Activated CD4-positive, alpha-beta T cell treated with anti-CD3 and anti-CD28 coated beads, Interleukin-2, amount 10 ng/mL, durations not matched to agents 7 days and 5 days (primary cell): ENCODE data around the gene NFATC2. TPM values are rescaled to one million over a fixed set of nuclear protein-coding genes. Genes with fewer than 3 reads are reported as not detected.

Source experiments
- CTCF ChIA-PET: fragments of 350-600 bp; sonication (Branson Sonifier 250); formaldehyde crosslinking; loops from one replicate; lab custom pipeline; 2021; ENCODE audit warnings: antibody characterized with exemption; lab: Charles Lee
- POLR2A ChIA-PET: fragments of 350-600 bp; sonication (Branson Sonifier 250); formaldehyde crosslinking; loops from one replicate; lab custom pipeline; 2021; ENCODE audit warnings: antibody characterized with exemption; lab: Charles Lee
- DNase-seq: peaks from one replicate; pipeline ENCODE4 v3.0.0-alpha.2; 2020
- H3K27ac Mint-ChIP-seq: one replicate; pipeline ENCODE4 v1.8.0; 2021; ENCODE audit warnings: mild to moderate bottlenecking, moderate library complexity, mixed read lengths
- H3K27me3 Mint-ChIP-seq: one replicate; pipeline ENCODE4 v1.8.0; 2021; ENCODE audit warnings: mixed read lengths
- H3K36me3 Mint-ChIP-seq: one replicate; pipeline ENCODE4 v1.8.0; 2021; ENCODE audit warnings: low read depth, mixed read lengths
- H3K4me1 Mint-ChIP-seq: one replicate; pipeline ENCODE4 v1.8.0; 2021; ENCODE audit warnings: mixed read lengths
- H3K4me3 Mint-ChIP-seq: one replicate; pipeline ENCODE4 v1.8.0; 2021; ENCODE audit warnings: mild to moderate bottlenecking, moderate library complexity, mixed read lengths
- H3K9me3 Mint-ChIP-seq: one replicate; pipeline ENCODE4 v1.8.0; 2021; ENCODE audit warnings: mixed read lengths
- total RNA-seq, 2 experiments: library from RNA; stranded (reverse); gene quantifications; one replicate each; pipeline ENCODE4 v1.2.3, GENCODE V29; 2021

NFATC2 gene
- total RNA-seq, 2 experiments from 2014 or later = 62.0 to 68.8 TPM

- H3K36me3 Mint-ChIP-seq = peaks cover 56% of the 10 kb centered on the region
- POLR2A ChIA-PET = no interaction called here
- peaks cover 81% of the 10 kb centered on the region for H3K4me1 Mint-ChIP-seq
- H3K27me3 Mint-ChIP-seq = no peaks in the 10 kb centered on the region
- peak overlapping the region; percentile 83 for H3K27ac Mint-ChIP-seq
- H3K4me3 Mint-ChIP-seq = no peak overlapping the region
- peaks cover 7% of the 10 kb centered on the region for H3K9me3 Mint-ChIP-seq
- no peak for DNase-seq
- CTCF ChIA-PET = interaction anchor here (0.7 to 1.8 kb wide), 3 partner anchors 9 to 12 kb away, joined by 3 to 8 read pairs (median 3); no protein-coding TSS in a partner anchor
These were observed 128.7 kb downstream of the NFATC2 start for GRCh38 chr20:51413857-51414256.

GRCh38 chr20:51412951-51413481, 129.5 kb downstream of the NFATC2 start:
- Mint-ChIP-seq H3K36me3 (peaks cover 59% of the 10 kb centered on the region), H3K4me3 (no peak overlapping the region), H3K27me3 (no peaks in the 10 kb centered on the region), H3K4me1 (peaks cover 81% of the 10 kb centered on the region), H3K9me3 (peaks cover 7% of the 10 kb centered on the region), H3K27ac (peak overlapping the region; percentile 74)
- CTCF ChIA-PET = interaction anchor here (0.7 to 1.8 kb wide), 3 partner anchors 8 to 11 kb away, joined by 3 to 8 read pairs (median 3); no protein-coding TSS in a partner anchor
- POLR2A ChIA-PET = no interaction called here
- DNase-seq = no peak

GRCh38 chr20:51412333-51412871, 130.1 kb downstream of the NFATC2 start:
- no peaks in the 10 kb centered on the region for H3K27me3 Mint-ChIP-seq
- H3K4me1 Mint-ChIP-seq = peaks cover 79% of the 10 kb centered on the region
- H3K36me3 Mint-ChIP-seq = peaks cover 63% of the 10 kb centered on the region
- DNase-seq = no peak
- peak overlapping the region; percentile 54 for H3K27ac Mint-ChIP-seq
- no peak overlapping the region for H3K4me3 Mint-ChIP-seq
- CTCF ChIA-PET = interaction anchor here (0.6 kb wide), 1 partner anchor 141 kb away, joined by 3 read pairs; no protein-coding TSS in a partner anchor
- POLR2A ChIA-PET = no interaction called here
- peaks cover 7% of the 10 kb centered on the region for H3K9me3 Mint-ChIP-seq

GRCh38 chr20:51411870-51412269, 130.6 kb downstream of the NFATC2 start:
- H3K27ac Mint-ChIP-seq = peak overlapping the region; percentile 54
- peaks cover 7% of the 10 kb centered on the region for H3K9me3 Mint-ChIP-seq
- peaks cover 64% of the 10 kb centered on the region for H3K36me3 Mint-ChIP-seq
- ChIA-PET POLR2A (no interaction called here), CTCF (interaction anchor here (0.6 kb wide), 2 partner anchors 141 to 230 kb away, joined by 3 read pairs; no protein-coding TSS in a partner anchor)
- H3K4me1 Mint-ChIP-seq = peaks cover 78% of the 10 kb centered on the region
- H3K27me3 Mint-ChIP-seq = no peaks in the 10 kb centered on the region
- DNase-seq = no peak
- H3K4me3 Mint-ChIP-seq = no peak overlapping the region

GRCh38 chr20:51410586-51411325, 131.8 kb downstream of the NFATC2 start:
- CTCF ChIA-PET = interaction anchor here (0.7 kb wide), 1 partner anchor 9 kb away, joined by 3 read pairs; no protein-coding TSS in a partner anchor
- DNase-seq = no peak
- H3K4me1 Mint-ChIP-seq = peaks cover 75% of the 10 kb centered on the region

GRCh38 chr20:51409192-51409880, 133.2 kb downstream of the NFATC2 start:
- no peak overlapping the region for H3K27ac Mint-ChIP-seq
- peaks cover 7% of the 10 kb centered on the region for H3K9me3 Mint-ChIP-seq
- H3K4me3 Mint-ChIP-seq = no peak overlapping the region
- ChIA-PET CTCF (interaction anchor here (0.7 kb wide), 1 partner anchor 14 kb away, joined by 3 read pairs; no protein-coding TSS in a partner anchor), POLR2A (no interaction called here)
- no peak for DNase-seq
- H3K27me3 Mint-ChIP-seq = no peaks in the 10 kb centered on the region
- H3K4me1 Mint-ChIP-seq = peaks cover 75% of the 10 kb centered on the region
- H3K36me3 Mint-ChIP-seq = peaks cover 76% of the 10 kb centered on the region

More at GRCh38 chr20:51410586-51411325, 131.8 kb downstream of the NFATC2 start:
- Mint-ChIP-seq H3K27me3 (no peaks in the 10 kb centered on the region), H3K36me3 (peaks cover 68% of the 10 kb centered on the region), H3K4me3 (no peak overlapping the region), H3K9me3 (peaks cover 7% of the 10 kb centered on the region), H3K27ac (peak overlapping the region; percentile 15)
- POLR2A ChIA-PET = no interaction called here

GRCh38 chr20:51404297-51405060, 138.0 kb downstream of the NFATC2 start:
- Mint-ChIP-seq H3K9me3 (peaks cover 6% of the 10 kb centered on the region), H3K4me1 (peaks cover 88% of the 10 kb centered on the region), H3K4me3 (no peak overlapping the region), H3K27me3 (no peaks in the 10 kb centered on the region), H3K36me3 (peaks cover 90% of the 10 kb centered on the region), H3K27ac (peak overlapping the region; percentile 98)
- POLR2A ChIA-PET = no interaction called here
- peak; percentile 84 for DNase-seq
- CTCF ChIA-PET = interaction anchor here (0.7 to 2.0 kb wide), 12 partner anchors 9 to 475 kb away, joined by 3 to 9 read pairs (median 4); partner anchors contain the start of gene NFATC2

- peak overlapping the region; percentile 98 for H3K27ac Mint-ChIP-seq
These were observed 138.9 kb downstream of the NFATC2 start for GRCh38 chr20:51403466-51404220.

GRCh38 chr20:51402201-51402600, 140.3 kb downstream of the NFATC2 start:
- CTCF ChIA-PET = interaction anchor here (0.9 to 2.1 kb wide), 4 partner anchors 8 to 150 kb away, joined by 3 to 5 read pairs (median 3); partner anchors contain the start of gene NFATC2
- peak; percentile 71 for DNase-seq
- Mint-ChIP-seq H3K27ac (peak overlapping the region; percentile 98), H3K4me1 (peaks cover 88% of the 10 kb centered on the region), H3K4me3 (peak overlapping the region; percentile 52), H3K9me3 (no peaks in the 10 kb centered on the region), H3K36me3 (peaks cover 92% of the 10 kb centered on the region), H3K27me3 (no peaks in the 10 kb centered on the region)
- POLR2A ChIA-PET = no interaction called here

More at GRCh38 chr20:51403466-51404220, 138.9 kb downstream of the NFATC2 start:
- no peak overlapping the region for H3K4me3 Mint-ChIP-seq
- ChIA-PET POLR2A (no interaction called here), CTCF (interaction anchor here (0.7 to 2.1 kb wide), 8 partner anchors 11 to 474 kb away, joined by 3 to 9 read pairs (median 5); partner anchors contain the start of gene NFATC2)
- H3K27me3 Mint-ChIP-seq = no peaks in the 10 kb centered on the region
- DNase-seq = no peak
- H3K36me3 Mint-ChIP-seq = peaks cover 90% of the 10 kb centered on the region
- H3K4me1 Mint-ChIP-seq = peaks cover 89% of the 10 kb centered on the region
- H3K9me3 Mint-ChIP-seq = no peaks in the 10 kb centered on the region

GRCh38 chr20:51401496-51401895, 141.0 kb downstream of the NFATC2 start:
- no peak for DNase-seq
- H3K27me3 Mint-ChIP-seq = no peaks in the 10 kb centered on the region
- H3K36me3 Mint-ChIP-seq = peaks cover 90% of the 10 kb centered on the region
- no peaks in the 10 kb centered on the region for H3K9me3 Mint-ChIP-seq
- ChIA-PET CTCF (interaction anchor here (0.9 to 2.1 kb wide), 4 partner anchors 9 to 151 kb away, joined by 3 to 5 read pairs (median 3); partner anchors contain the start of gene NFATC2), POLR2A (no interaction called here)
- H3K4me1 Mint-ChIP-seq = peaks cover 85% of the 10 kb centered on the region
- H3K27ac Mint-ChIP-seq = peak overlapping the region; percentile 98
- peak overlapping the region; percentile 52 for H3K4me3 Mint-ChIP-seq
